ENCODE data around the gene MUSK.

Gene MUSK

DNA sequence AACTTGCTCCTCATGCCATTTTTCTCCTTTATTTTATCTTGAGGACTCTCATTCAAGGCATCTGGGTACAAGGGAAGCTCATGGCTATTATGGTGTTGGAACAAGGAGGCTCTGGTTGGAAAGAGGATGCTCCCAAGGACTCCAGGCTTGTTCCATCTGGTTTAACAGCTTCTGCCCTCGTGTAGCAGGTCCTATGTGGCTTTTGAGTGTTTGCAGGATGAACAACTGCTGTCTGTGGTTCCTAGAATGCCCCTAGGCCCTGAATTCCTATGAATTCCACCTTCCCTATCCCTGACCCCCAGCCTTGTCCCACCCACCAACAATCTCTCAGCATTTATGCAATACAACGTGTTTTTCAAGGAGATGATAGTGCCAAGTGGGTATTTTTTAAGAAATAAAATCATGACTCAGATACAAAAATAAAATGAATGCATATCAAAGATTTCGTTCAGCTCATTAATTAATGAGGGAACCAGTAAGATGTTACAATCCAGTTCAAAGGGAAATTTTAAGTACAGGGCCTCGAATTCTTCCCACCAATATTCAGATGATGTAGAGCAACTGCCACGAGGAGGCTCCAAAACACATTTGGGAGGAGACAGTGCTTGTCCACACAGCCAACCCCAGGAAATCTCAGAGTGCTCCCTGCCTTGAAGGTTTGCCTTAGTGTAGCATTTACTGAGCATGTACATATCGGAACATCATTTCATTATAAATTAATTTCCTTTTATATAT is 182.0 kb downstream of the MUSK start:
- DNase-seq (ENCODE audit: low read depth in 2 of 2, low spot score in 1 of 2) = no peak

Data from stimulated activated CD8-positive, alpha-beta memory T cell treated with anti-CD3 and anti-CD28 coated beads, Interleukin-4, amount 100 ng/mL, for 4 hours (primary cell).